Thyroid gland (tissue), 4 donors: ENCODE measurements around the gene UMODL1.

Experiments
- CTCF ChIP-seq, 6 experiments: fragments of 200-600 bp in 3 of 6; fragments of 450-650 bp in 3 of 6; sonication (generic) in 3 of 6; IDR thresholded peaks; one replicate each; pipeline ENCODE4 v1.5.1; 2016 to 2019; ENCODE audit warnings: antibody characterized with exemption in 6 of 6, mild to moderate bottlenecking in 2 of 6, inconsistent platforms in 1 of 6, moderate library complexity in 1 of 6
- POLR2A ChIP-seq, 2 donors: fragments of 450-650 bp; IDR thresholded peaks; one replicate each; pipeline ENCODE4 v1.6.1; 2017; ENCODE audit warnings: antibody characterized with exemption in 2 of 2, mild to moderate bottlenecking in 2 of 2, moderate library complexity in 1 of 2

GRCh38 chr21:42048870-42049577, 22.1 kb upstream of the UMODL1 start:
- TF ChIP-seq CTCF (IDR thresholded peaks at IDR 0.05) (no peak), POLR2A (IDR thresholded peaks at IDR 0.05) (no peak)
